ENCODE measurements around the gene NR1I3. TPM values are rescaled to one million over a fixed set of nuclear protein-coding genes. Genes with fewer than 3 reads are reported as not detected.
A peak's percentile ranks its signal among the peaks of the same experiment; 100 is the strongest.

NR1I3 gene
- total and polyA plus RNA-seq, 2 of the 13 experiments (the other 11 are each of a cell fraction or from before 2014, with no cell fraction given) = 0.62 to 0.95 TPM

GRCh38 chr1:161218301-161219077, 19.5 kb downstream of the NR1I3 start (continued):
- TF ChIP-seq PHF20 (CRISPR knock-in tag; IDR thresholded peaks at IDR 0.05) = peak; percentile 48; the same call in 1 of the 2 replicates
- TF ChIP-seq ZNF879 (CRISPR knock-in tag; IDR thresholded peaks at IDR 0.05) = no peak
- TF ChIP-seq ZHX2 (IDR thresholded peaks at IDR 0.05; ENCODE audit: low read depth) = no peak
- no peak for TF ChIP-seq ZHX2 (CRISPR knock-in tag; IDR thresholded peaks at IDR 0.05; ENCODE audit: borderline replicate concordance)
- no peak for TF ChIP-seq NR2F2 (IDR thresholded peaks at IDR 0.05; ENCODE audit: borderline replicate concordance, low read depth)
- TF ChIP-seq ZBTB43 (CRISPR knock-in tag; conservative IDR thresholded peaks at IDR 0.05) = no peak
- TF ChIP-seq AGO2 (optimal IDR thresholded peaks at IDR 0.05; ENCODE audit: low read depth, low read length) = peak; percentile 89
- TF ChIP-seq SP2 (CRISPR knock-in tag; IDR thresholded peaks at IDR 0.05) = no peak
- TF ChIP-seq ZMYM3 (CRISPR knock-in tag; IDR thresholded peaks at IDR 0.05) = no peak
- TF ChIP-seq ZNF275 (CRISPR knock-in tag; IDR thresholded peaks at IDR 0.05; ENCODE audit: borderline replicate concordance) = no peak; the same call in 1 of the 2 replicates
- TF ChIP-seq NR2C2 (CRISPR knock-in tag; IDR thresholded peaks at IDR 0.05; ENCODE audit: borderline replicate concordance) = no peak
- TF ChIP-seq ZNF354B (CRISPR knock-in tag; IDR thresholded peaks at IDR 0.05) = no peak
- no peak for TF ChIP-seq KMT2A (CRISPR knock-in tag; IDR thresholded peaks at IDR 0.05)
- no peak for TF ChIP-seq ZNF260 (CRISPR knock-in tag; IDR thresholded peaks at IDR 0.05; ENCODE audit: borderline replicate concordance, low read depth)
- peak; percentile 40; the same call in 1 of the 2 replicates for TF ChIP-seq PRDM10 (CRISPR knock-in tag; IDR thresholded peaks at IDR 0.05; ENCODE audit: low read depth)
- TF ChIP-seq ZNF766 (CRISPR knock-in tag; IDR thresholded peaks at IDR 0.05; ENCODE audit: borderline replicate concordance) = no peak
- 0 out of 2 replicates have a peak, but pooled peaks have one; percentile 33 for TF ChIP-seq ZNF747 (CRISPR knock-in tag; IDR thresholded peaks at IDR 0.05; ENCODE audit: borderline replicate concordance)
